GM12878 (cell line): ENCODE data around the gene BLCAP. TPM values are rescaled to one million over a fixed set of nuclear protein-coding genes. Genes with fewer than 3 reads are reported as not detected.

ENCODE experiments used
- ATAC-seq: fragments of 200-7000 bp; cut with Tn5 transposase; 3 replicates; pipeline ENCODE4 v1.9.1; 2020; ENCODE audit warnings: mild to moderate bottlenecking, moderate library complexity
- BruUV-seq: library from RNA; stranded (reverse); fragments of 400-500 nt; replicated peaks from 2 replicates; lab custom pipeline; 2021; lab: Mats Ljungman, UMichigan
- CTCF ChIA-PET: fragments of 300-600 bp; sonication (Branson Sonifier 250); formaldehyde crosslinking; extraction: SDS; loops from one replicate; lab custom pipeline; 2021; ENCODE audit warnings: inconsistent platforms; lab: Yijun Ruan, JAX
- POLR2A ChIA-PET: fragments of 350-600 bp; formaldehyde crosslinking; extraction: SDS; loops from one replicate; lab custom pipeline; 2021; ENCODE audit warnings: inconsistent platforms; lab: Charles Lee
- RAD21 ChIA-PET: fragments of 300-600 bp; sonication (Branson Sonifier 250); formaldehyde crosslinking; loops from one replicate; lab custom pipeline; 2023; ENCODE audit warnings: antibody characterized with exemption; ENCODE audit not compliant: unreplicated experiment; lab: Charles Lee
- SMC1A ChIA-PET: fragments of 300-600 bp; sonication (Branson Sonifier 250); formaldehyde crosslinking; loops from one replicate; lab custom pipeline; 2023; ENCODE audit not compliant: unreplicated experiment, uncharacterized antibody; lab: Charles Lee
- DNase-seq: peaks from one replicate; pipeline ENCODE4 v3.0.0-alpha.2; 2011; ENCODE audit warnings: low read depth, low spot score
- FAIRE-seq: peaks from 3 replicates; lab custom pipeline; 2011; peaks lifted over from hg19 to GRCh38; lab: Jason Lieb, UNC
- H2AFZ ChIP-seq: 2 replicates; pipeline ENCODE4 v1.6.0; 2011; ENCODE audit warnings: low read depth, low read length, control low read depth; ENCODE audit not compliant: control insufficient read depth
- H3K27ac ChIP-seq: 2 replicates; pipeline ENCODE4 v1.5.1; 2011; ENCODE audit warnings: control low read depth; ENCODE audit not compliant: control insufficient read depth, insufficient read depth
- H3K27me3 ChIP-seq, 2 experiments: replicated peaks in 1 of 2; 2 replicates each; pipeline versions ENCODE4 v1.6.0 to v1.6.1; 2011; ENCODE audit warnings: low read length in 1 of 2; ENCODE audit not compliant: control insufficient read depth in 2 of 2, insufficient read depth in 2 of 2
- H3K36me3 ChIP-seq, 2 experiments: 2 replicates each; pipeline ENCODE4 v1.5.1; 2011; ENCODE audit warnings: low read length in 1 of 2; ENCODE audit not compliant: control insufficient read depth in 2 of 2, insufficient read depth in 2 of 2
- H3K4me1 ChIP-seq: 2 replicates; pipeline ENCODE4 v1.6.1; 2011; ENCODE audit warnings: mild to moderate bottlenecking, low read length, moderate library complexity, mixed read lengths; ENCODE audit not compliant: control insufficient read depth, insufficient read depth
- H3K4me2 ChIP-seq: 2 replicates; pipeline ENCODE4 v1.6.0; 2011; ENCODE audit warnings: control low read depth; ENCODE audit not compliant: control insufficient read depth, insufficient read depth
- H3K4me3 ChIP-seq: fragments of 200-600 bp; sonication (generic); 2 replicates; pipeline ENCODE4 v1.5.1; 2016
- H3K79me2 ChIP-seq: 2 replicates; pipeline ENCODE4 v1.6.0; 2011; ENCODE audit warnings: low read length; ENCODE audit not compliant: control insufficient read depth, insufficient read depth
- H3K9ac ChIP-seq: 2 replicates; pipeline ENCODE4 v1.8.0; 2011; ENCODE audit warnings: low read length, control low read depth, mixed read lengths; ENCODE audit not compliant: control insufficient read depth, insufficient read depth
- H3K9me3 ChIP-seq: replicated peaks from 3 replicates; pipeline ENCODE4 v1.5.1; 2011; ENCODE audit warnings: mild to moderate bottlenecking, low read length; ENCODE audit not compliant: control insufficient read depth, insufficient read depth
- H4K20me1 ChIP-seq: 2 replicates; pipeline ENCODE4 v1.6.0; 2011; ENCODE audit not compliant: control insufficient read depth, insufficient read depth
- CBX5 ChIP-seq: sonication (generic); IDR thresholded peaks from 2 replicates; pipeline ENCODE4 v1.6.1; 2016; ENCODE audit warnings: low read depth, moderate library complexity, mild to moderate bottlenecking, inconsistent platforms
- CHD1 ChIP-seq: IDR thresholded peaks from 2 replicates; pipeline ENCODE4 v1.6.1; 2012; ENCODE audit warnings: low read depth, low read length, improper control_type of control experiment
- CHD4 ChIP-seq: fragments of 200-600 bp; sonication (generic); IDR thresholded peaks from 2 replicates; pipeline ENCODE4 v1.6.1; 2016; ENCODE audit warnings: mild to moderate bottlenecking
- EED ChIP-seq: sonication (generic); IDR thresholded peaks from 2 replicates; pipeline ENCODE4 v1.6.1; 2016; ENCODE audit warnings: antibody characterized with exemption, low read depth
- IKZF1 ChIP-seq: fragments of 450-650 bp; conservative IDR thresholded peaks from 2 replicates; pipeline ENCODE4 v1.6.1; 2017; ENCODE audit warnings: antibody characterized with exemption, mild to moderate bottlenecking
- IRF3 ChIP-seq: fragments of 450-650 bp; IDR thresholded peaks from 2 replicates; pipeline ENCODE4 v1.6.1; 2014; ENCODE audit warnings: mild to moderate bottlenecking
- MLLT1 ChIP-seq: fragments of 450-650 bp; IDR thresholded peaks from 2 replicates; pipeline ENCODE4 v1.6.1; 2016; ENCODE audit warnings: mild to moderate bottlenecking
- NKRF ChIP-seq: fragments of 450-650 bp; conservative IDR thresholded peaks from 2 replicates; pipeline ENCODE4 v1.6.1; 2017; ENCODE audit warnings: mild to moderate bottlenecking, moderate library complexity
- NR2C1 ChIP-seq: fragments of 450-650 bp; IDR thresholded peaks from 2 replicates; pipeline ENCODE4 v1.6.1; 2017; ENCODE audit warnings: antibody characterized with exemption, mild to moderate bottlenecking, moderate library complexity
- RAD21 ChIP-seq: IDR thresholded peaks from 2 replicates; pipeline ENCODE4 v1.6.1; 2011; ENCODE audit warnings: mild to moderate bottlenecking, low read depth, low read length, moderate library complexity; ENCODE audit not compliant: insufficient read depth
- SUPT20H ChIP-seq: IDR thresholded peaks from 2 replicates; pipeline ENCODE4 v1.6.1; 2011; ENCODE audit warnings: low read depth, mild to moderate bottlenecking, low read length, moderate library complexity, borderline replicate concordance; ENCODE audit not compliant: control insufficient read depth
- TARDBP ChIP-seq: IDR thresholded peaks from 2 replicates; pipeline ENCODE4 v1.6.1; 2016; ENCODE audit warnings: borderline replicate concordance
- TCF12 ChIP-seq: IDR thresholded peaks from 2 replicates; pipeline ENCODE4 v1.6.1; 2011; ENCODE audit warnings: low read depth, mild to moderate bottlenecking, low read length
- USF2 ChIP-seq: IDR thresholded peaks from 2 replicates; pipeline ENCODE4 v1.6.1; 2011; ENCODE audit warnings: low read depth, low read length, improper control_type of control experiment, borderline replicate concordance
- WRNIP1 ChIP-seq: IDR thresholded peaks from 2 replicates; pipeline ENCODE4 v1.6.1; 2011; ENCODE audit warnings: low read depth, low read length, improper control_type of control experiment, borderline replicate concordance
- YBX1 ChIP-seq: fragments of 450-650 bp; IDR thresholded peaks from 2 replicates; pipeline ENCODE4 v1.6.1; 2016; ENCODE audit warnings: antibody characterized with exemption
- ZNF207 ChIP-seq: fragments of 450-650 bp; IDR thresholded peaks from 2 replicates; pipeline ENCODE4 v1.6.1; 2014; ENCODE audit warnings: antibody characterized with exemption, mild to moderate bottlenecking, borderline replicate concordance
- WGBS: methylation state at CpG from one replicate; pipeline ENCODE4 v1.1.6; 2016; ENCODE audit warnings: low lambda C conversion rate; ENCODE audit not compliant: insufficient replicate concordance, insufficient coverage; ENCODE audit errors: missing lambda C conversion rate; 5-methylcytosine and 5-hydroxymethylcytosine counted together
- in situ Hi-C: fragments of 300-500 bp; cut with MboI; formaldehyde crosslinking; loops from 9 replicates; pipeline ENCODE4 v1.14.3; 2018; ENCODE audit warnings: mixed read lengths
- intact Hi-C: fragments of 100-400 bp; cut with micrococcal nuclease; formaldehyde crosslinking; loops from one replicate; pipeline ENCODE4 v1.14.2; 2022; ENCODE audit not compliant: unreplicated experiment
- polyA plus RNA-seq, 11 experiments: library from polyadenylated mRNA; depleted of rRNA in 4 of 11; unstranded in 6 of 11; stranded (reverse) in 5 of 11; fragments of >200 nt; fragmentation: Nextera tagmentation in 4 of 11; fragmentation: Illumina TruSeq in 1 of 11; extraction: Ambion mirVana in 4 of 11; extraction: Trizol in 1 of 11; gene quantifications; 1 replicate in 1 of 11; 2 replicates in 10 of 11; pipeline versions ENCODE4 v1.2.1 to v1.2.3, GENCODE V29; 2011 to 2016; ENCODE audit warnings: inconsistent platforms in 2 of 11, missing spikeins in 2 of 11, low read depth in 1 of 11
- total RNA-seq, 4 experiments: library from RNA; depleted of rRNA in 3 of 4; stranded (reverse); fragments of >200 nt in 3 of 4; fragmentation: Illumina TruSeq in 1 of 4; extraction: Trizol in 1 of 4; gene quantifications; 2 replicates each; pipeline versions ENCODE4 v1.2.1 to v1.2.3, GENCODE V29; 2013 to 2021

The BLCAP gene
- total and polyA plus RNA-seq, 10 of the 15 experiments (the other 5 are each of a cell fraction or from before 2014, with no cell fraction given): 24.6 to 62.3 (median 47.3) TPM

GRCh38 chr20:37500311-37500710, 27.4 kb downstream of the BLCAP start:
- intact Hi-C loops (no loop called here), in situ Hi-C loops (no loop called here)
- H3K27ac ChIP-seq: no peak overlapping the region
- 0 out of 4 replicates have a peak, but pooled peaks cover 0 to 4% of the 10 kb centered on the region in 2 experiments for H3K36me3 ChIP-seq
- no peak for DNase-seq
- ChIA-PET RAD21 (no interaction called here), SMC1A (no interaction called here), CTCF (no interaction called here), POLR2A (no interaction called here)
- no peak overlapping the region for H2AFZ ChIP-seq
- no peaks in the 10 kb centered on the region for H3K9me3 ChIP-seq
- no peaks in the 10 kb centered on the region for H3K79me2 ChIP-seq
- BruUV-seq: no TSS peak
- WGBS: 96% methylated on average over 7 of the region's 7 CpGs
- no peak overlapping the region for H3K4me3 ChIP-seq
- no peak overlapping the region for H3K4me2 ChIP-seq
- H3K4me1 ChIP-seq: no peaks in the 10 kb centered on the region
- no peak for ATAC-seq
- H3K27me3 ChIP-seq: no peaks in the 10 kb centered on the region
- no peak overlapping the region for H3K9ac ChIP-seq
- no peak for FAIRE-seq
- TF ChIP-seq WRNIP1 (no peak), YBX1 (no peak), RAD21 (no peak), CHD1 (no peak), MLLT1 (no peak), NR2C1 (no peak), TCF12 (no peak), SUPT20H (no peak), CBX5 (no peak), IKZF1 (no peak), TARDBP (no peak), EED (no peak), NKRF (no peak), IRF3 (no peak), CHD4 (no peak), ZNF207 (no peak), USF2 (no peak)
- no peaks in the 10 kb centered on the region for H4K20me1 ChIP-seq
